Stimulated activated CD8-positive, alpha-beta memory T cell treated with anti-CD3 and anti-CD28 coated beads, Interleukin-7, amount 100 ng/mL, for 4 hours (primary cell): Measurements from ENCODE around the gene FARS2.
"Not testable (repeated sequence)": the region's sequence is repeated elsewhere in the genome, so short reads cannot be mapped to it uniquely, and the experiment has no call there.

Source experiments
- DNase-seq, 2 donors: peaks; one replicate each; pipeline ENCODE4 v3.0.0-alpha.2; 2020; ENCODE audit warnings: low read depth in 2 of 2

The FARS2 gene

GRCh38 chr6:5785249-5785648 is 523.9 kb downstream of the FARS2 start:
- DNase-seq: no peak

- no peak for DNase-seq
Measured at GRCh38 chr6:5786321-5786968, 525.1 kb downstream of the FARS2 start.

GRCh38 chr6:5786969-5787720 is 525.8 kb downstream of the FARS2 start:
- DNase-seq: no peak

GRCh38 chr6:5789426-5789825 is 528.1 kb downstream of the FARS2 start:
- not testable (repeated sequence) for DNase-seq

- DNase-seq: not testable (repeated sequence)
Measured at GRCh38 chr6:5796555-5796954, 535.2 kb downstream of the FARS2 start.

GRCh38 chr6:5806406-5806805 is 545.1 kb downstream of the FARS2 start:
- not testable (repeated sequence) for DNase-seq

GRCh38 chr6:5809450-5809849 is 548.1 kb downstream of the FARS2 start:
- DNase-seq: no peak

- no peak for DNase-seq
Measured at GRCh38 chr6:5811997-5812396, 550.7 kb downstream of the FARS2 start.

GRCh38 chr6:5813625-5814027 is 552.3 kb downstream of the FARS2 start:
- no peak for DNase-seq

- DNase-seq: no peak
Measured at GRCh38 chr6:5814116-5814515, 552.8 kb downstream of the FARS2 start.

- DNase-seq: no peak
Measured at GRCh38 chr6:5814901-5815300, 553.6 kb downstream of the FARS2 start.

- no peak for DNase-seq
Measured at GRCh38 chr6:5817869-5818268, 556.6 kb downstream of the FARS2 start.

GRCh38 chr6:5818959-5819358 is 557.6 kb downstream of the FARS2 start:
- DNase-seq: no peak
